GM19043 (cell line): ENCODE results near the gene GREM2.

Source experiments
- ATAC-seq: cut with Tn5 transposase; IDR thresholded peaks from one replicate; pipeline ENCODE4 v1.9.1; 2021; ENCODE audit warnings: low read depth; ENCODE audit not compliant: unreplicated experiment

The GREM2 gene

DNA sequence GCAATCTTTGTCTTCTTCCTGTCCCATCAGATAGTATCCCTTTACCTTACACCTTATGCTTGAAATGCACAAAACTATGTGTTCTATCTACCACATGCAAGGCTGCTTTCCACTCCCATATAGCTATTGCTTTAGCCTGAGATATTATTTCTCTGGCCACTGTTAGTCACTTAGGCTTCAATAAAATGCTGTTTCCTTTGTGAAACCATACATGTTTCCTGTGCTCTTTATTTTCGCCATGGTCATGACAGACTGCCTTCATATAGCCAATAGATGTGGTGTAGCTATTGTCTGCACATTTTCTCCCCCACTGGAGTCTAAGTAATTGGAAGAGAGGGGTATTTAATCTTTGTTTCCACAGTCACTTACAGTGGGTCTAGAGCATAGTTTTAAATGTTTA is 108.4 kb downstream of the GREM2 start:
- no peak for ATAC-seq

DNA sequence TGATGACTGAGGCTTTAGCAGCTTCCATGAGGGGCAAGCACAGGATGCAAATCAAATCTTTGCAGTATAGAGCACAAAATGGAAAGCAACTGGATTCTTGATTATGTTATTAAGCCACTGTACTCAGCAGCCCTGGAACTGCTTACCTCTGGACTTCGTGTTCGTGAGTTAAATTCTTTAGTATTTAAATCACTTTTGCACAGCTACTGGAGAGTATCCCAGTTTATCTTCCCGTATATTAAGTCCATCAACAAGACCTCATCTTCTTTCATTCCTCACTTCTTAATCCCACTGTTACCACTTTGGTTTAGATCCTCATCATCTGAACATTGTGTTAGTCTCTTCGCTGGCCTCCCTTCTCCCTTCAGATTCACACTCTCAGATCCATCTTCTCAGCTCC is 108.9 kb downstream of the GREM2 start:
- no peak for ATAC-seq

DNA sequence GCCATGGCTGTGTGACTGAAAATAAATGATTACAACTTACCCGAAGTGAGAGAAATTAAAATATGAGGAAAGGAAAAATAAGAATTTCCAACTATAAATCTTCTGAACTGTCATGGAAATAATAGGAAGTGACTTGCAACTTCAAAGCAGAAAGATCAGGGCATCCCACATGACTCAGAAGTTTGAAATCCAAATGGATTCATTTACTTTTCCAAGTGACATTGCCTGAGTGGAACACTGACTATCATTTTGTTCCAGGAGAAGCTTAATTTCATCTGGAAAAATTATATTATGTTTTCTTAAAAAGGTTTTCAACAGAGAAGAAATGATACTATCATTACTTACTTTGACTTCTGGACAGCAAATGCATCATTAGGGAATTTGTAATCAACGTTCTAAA is 110.8 kb downstream of the GREM2 start:
- ATAC-seq, result no peak

DNA sequence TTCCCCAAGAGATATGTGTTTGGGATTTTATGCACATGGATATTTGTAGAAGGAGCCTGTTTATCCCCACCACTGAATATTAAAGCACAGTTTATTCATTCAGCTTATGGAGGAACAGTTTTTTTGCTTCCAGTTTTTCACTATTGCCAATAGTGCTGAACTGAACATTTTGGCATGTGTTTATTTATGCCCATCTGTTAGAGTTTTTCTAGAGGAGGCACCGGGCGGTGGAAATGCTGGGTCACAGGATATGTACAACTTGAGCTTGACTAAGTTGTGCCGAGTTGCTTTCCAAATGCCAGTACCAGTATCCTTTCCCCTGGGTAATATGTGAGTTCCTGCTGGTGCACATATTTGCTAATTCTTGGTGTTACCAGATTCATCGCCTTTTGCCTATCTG is 111.3 kb downstream of the GREM2 start:
- ATAC-seq, result no peak

DNA sequence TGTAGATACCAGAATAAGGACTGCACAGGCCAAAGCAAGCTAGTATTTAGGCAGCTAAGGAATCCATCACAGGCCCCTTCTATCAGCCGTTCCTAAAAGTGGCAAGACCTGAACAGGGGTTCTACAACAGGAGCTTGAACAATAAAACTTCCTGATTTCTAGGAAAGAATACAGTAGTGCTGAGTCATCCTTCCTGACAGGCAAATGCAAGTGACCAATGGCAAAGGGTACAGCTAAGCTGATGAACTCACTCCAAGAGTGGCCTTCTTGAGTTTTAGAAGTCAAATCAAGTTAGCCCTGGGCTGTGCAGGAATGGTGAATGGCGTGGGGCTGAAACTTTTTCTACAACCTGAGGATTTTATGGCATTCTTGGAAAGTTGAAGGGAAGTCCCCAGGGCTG is 112.9 kb downstream of the GREM2 start:
- ATAC-seq, result no peak

DNA sequence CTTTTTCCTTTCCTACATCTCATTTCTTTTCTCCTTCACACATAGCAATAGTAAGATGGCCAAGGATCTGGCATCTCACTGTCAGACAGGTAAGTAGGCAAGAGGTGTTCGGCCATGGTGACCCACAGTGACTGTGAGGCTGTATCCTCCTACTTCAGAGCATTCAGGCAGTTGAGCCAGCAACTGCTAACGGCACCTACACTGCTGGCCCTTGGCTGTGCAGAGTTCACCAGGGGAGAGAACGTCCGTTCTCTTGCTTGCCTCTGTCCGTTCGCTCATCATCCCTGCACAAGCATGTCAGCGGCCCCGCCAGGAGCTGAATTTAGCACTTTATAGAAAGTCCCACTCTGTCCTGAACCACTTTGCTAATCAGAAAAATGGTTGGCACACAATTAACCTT is 113.6 kb downstream of the GREM2 start:
- no peak for ATAC-seq

DNA sequence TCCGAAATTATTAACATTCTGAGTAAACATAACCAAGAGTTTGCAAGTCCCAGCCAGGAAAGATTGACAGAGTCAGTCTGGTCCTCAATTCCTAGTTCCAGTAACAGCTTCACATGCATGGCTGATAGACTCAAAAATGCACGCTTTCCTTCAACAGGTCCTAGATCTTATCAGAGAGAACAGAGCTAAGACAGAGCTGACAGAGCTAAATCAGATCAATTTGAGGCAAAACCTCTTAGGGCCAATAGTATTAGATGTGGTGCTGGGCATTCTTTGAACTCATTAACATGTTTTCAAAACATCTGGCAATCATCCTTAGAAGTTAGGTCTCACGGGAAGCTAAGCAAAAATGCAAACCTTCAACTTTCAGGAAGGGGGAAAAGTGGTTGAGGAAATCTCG is 114.0 kb downstream of the GREM2 start:
- no peak for ATAC-seq

DNA sequence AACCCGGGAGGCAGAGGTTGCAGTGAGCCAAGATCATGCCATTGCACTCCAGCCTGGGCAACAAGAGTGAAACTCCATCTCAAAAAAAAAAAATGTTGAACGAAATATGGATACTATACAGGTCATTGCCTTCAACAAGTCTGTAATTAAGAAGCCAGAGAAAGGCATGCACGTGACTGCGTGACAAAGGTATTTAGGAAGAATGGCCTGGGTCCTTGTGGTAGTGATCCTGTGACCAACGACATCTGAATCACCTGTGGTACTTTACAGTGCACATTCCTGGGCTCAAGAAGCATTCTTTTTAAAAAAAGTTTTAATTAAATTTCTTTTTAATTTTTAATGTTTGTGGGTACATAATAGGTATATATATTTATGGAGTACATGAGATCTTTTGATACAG is 115.0 kb downstream of the GREM2 start:
- no peak for ATAC-seq

DNA sequence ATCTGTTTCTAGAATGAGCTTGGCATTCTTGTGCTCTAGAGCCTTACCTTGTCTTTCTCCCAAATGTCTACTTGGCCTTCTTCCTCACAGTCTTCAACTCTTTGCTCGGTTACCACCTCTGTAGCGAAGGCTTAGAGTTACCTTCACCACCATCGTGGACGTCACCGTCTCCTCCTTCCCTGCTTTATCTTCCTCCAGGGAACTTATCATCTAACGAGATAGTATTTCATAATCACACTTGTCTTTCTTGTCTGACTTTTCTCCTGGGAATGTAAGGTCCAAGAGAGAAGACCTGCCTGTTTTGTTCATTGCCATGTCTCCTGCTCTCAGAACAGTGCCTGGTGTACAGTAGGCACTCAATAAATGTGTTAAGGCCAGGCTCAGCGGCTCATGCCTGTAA is 115.6 kb downstream of the GREM2 start:
- ATAC-seq, result no peak

DNA sequence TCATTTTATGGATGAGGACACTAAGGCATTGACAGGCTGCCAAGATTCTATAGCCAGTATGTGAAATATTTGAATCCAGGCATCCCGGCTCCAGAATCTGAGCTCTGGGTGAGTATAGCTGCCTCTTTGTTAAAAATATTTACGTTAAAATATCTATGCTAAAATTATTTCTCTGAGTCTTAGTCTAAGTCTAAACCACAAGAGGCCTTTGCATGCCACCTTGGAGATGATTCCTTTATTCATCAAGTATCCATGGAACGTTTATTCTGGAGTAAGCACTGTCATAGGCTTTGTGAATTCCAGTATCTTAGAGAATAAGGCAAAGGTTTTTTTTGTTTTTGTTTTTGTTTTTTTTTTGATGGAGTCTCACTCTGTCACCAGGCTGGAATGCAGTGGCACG is 116.4 kb downstream of the GREM2 start:
- no peak for ATAC-seq

DNA sequence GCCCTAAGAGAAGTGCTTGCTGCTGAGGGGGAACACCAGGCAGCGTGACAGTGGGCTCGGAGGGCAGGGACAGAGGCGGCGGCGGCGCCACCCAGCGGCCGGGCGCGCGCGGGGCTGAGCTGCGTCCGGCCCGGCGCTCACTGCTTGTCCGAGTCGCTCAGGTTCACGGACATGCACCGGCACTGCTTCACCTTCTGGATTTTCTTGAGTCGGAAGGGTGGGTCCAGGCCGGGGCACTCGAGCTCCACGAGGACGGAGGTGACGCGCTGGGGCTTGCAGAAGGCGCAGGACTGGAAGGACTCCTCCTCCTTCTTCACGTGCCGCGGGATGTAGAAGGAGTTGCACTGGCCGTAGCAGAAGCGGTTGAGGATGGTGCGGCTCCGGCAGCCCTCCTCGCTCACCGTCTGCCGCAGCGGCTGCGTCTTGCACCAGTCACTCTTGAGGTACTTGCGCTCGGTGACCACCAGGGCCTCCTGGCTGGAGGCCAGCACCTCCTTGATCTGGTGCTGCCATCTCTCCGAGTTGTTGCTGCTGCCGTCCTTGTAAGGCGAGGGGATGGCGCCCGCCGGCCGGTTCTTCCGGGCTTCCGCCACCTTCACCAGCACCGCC is 119.0 kb downstream of the GREM2 start:
- ATAC-seq, result no peak

DNA sequence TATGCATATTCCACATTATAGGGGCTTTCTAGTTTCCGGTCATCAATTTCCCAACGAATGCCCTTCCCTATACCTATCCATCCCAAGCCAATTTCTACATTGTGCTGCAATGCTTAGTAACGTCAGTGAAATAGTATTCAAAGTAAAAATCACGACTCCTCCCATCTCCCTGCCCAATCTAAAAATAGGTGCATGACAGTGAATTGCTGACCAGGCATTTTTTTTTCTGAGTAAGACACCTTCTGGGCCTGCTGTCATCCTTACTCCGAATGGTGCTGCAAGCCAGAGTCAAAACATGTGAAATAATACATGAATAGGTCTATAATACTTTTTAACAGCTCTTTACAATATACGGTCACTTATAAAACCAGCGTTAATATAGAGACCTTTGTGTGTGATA is 120.2 kb downstream of the GREM2 start:
- ATAC-seq, result no peak

DNA sequence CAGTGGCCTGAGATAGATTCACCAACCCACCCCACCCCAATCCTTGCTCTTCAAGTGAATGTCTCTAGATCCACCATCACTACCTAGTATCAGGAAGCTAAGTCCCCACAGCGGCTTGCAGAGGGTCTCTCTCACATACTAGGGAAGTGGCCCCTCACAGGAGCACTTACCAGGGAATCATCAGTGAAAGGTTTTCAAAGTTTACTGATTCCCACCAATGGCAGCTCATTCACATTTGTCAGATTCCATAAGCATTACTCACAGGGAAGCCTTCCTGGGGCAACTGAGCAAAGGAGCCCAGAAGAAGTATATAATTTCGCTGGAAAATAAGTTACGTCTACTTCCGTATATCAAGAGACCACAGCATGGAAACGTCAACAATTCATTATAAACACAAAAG is 120.8 kb downstream of the GREM2 start:
- ATAC-seq, result no peak

DNA sequence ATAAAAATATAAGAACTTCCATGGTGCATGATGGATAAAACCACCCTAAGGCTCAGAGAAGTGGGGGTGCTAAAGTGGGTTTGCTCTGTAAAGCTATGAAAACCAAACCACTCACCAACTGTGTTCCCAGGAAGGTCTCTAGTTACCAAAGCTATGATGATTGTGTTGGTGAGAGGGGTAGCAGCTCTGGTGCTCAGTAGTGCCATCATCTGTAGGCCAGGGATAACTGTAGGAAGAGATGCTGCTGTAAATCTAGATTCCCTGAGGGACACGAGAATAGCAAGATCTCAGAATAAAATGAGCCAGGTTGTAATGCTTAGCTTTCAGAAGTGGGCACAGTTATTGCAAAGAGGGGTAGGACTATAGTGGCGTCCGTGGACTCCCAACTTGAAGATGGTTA is 124.5 kb downstream of the GREM2 start:
- ATAC-seq, result no peak

DNA sequence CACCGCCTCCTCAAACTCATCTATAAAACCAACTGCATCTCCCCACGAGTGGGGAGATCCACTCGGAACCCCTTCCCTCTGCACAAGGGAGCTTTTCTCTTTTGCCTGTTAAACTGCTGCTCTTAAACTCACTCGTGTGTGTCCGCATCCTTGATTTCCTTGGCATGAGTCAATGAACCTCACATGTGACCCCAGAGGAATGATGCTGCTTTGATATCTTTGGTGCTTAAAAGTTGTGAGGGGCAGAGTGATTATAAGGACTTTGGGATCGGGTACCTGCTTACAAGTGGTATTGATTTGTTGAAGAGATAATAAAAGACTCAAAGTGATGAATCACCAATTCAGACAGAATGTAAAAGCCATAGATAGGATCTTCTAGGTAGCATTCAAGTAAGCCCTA is 125.3 kb downstream of the GREM2 start:
- ATAC-seq, result no peak

DNA sequence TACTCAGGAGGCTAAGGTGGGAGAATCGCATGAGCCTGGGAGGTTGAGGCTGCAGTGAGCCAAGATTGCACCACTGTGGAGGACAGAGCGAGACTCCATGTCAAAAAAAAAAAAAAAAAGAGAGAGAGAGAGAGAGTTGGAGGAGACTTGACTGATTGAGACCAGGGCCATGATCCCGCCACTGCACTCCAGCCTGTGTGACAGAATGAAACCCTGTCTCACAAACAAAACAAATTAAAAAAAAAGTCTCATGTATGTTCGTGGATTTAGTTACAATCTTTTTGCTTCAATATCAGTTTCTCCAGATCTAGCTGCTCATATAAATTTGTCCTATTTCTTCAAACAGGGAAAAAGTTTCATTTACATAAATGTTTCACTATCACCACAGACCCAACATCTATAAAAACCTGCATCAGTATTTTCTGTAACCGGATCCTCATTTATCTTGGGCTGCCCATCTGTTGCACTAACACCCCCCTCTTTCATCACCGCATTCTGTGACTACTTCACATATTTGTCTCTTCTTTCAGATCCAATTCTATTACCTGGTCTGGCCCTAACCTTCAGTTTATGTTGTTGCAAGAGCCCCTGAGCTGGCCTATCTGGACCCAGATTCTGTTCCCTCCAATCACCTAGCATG is 127.0 kb downstream of the GREM2 start:
- ATAC-seq, result no peak

DNA sequence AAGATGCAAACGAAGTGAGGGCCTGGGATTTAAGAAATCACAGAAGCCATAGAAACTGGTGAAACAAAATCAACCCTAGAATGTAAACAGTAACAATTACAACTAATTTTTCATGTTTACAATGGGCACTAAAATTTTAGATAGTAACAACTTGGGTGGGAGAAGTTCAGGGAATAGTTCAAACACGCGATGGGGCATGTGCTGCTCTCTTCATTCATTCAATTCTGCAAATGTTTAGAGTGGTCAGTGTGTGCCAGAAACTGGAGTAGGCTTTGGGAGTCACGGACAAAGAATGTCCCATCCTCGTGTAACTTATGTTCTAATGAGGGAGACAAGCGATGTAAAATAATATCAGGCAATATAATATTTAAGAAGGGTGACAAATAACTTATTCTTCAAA is 133.4 kb downstream of the GREM2 start:
- no peak for ATAC-seq

DNA sequence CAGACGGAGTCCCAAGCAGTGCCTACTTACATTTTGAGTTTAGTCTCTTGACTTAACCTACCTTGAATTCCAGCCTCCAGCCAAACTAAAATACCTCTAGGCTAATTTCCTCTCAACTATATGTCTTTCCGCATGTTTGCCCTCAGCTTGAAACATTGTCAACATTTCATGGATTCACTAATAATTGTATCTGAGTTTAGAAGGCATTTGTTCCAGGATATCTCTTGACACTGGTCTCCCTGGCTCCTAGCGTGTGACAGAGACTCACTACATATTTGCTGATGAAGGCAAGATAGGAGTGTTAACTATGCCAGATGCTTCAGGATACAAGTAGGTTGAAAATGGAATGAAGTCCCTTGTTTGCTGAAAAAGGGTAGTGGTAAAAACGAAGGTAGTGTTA is 136.1 kb downstream of the GREM2 start:
- ATAC-seq, result no peak

DNA sequence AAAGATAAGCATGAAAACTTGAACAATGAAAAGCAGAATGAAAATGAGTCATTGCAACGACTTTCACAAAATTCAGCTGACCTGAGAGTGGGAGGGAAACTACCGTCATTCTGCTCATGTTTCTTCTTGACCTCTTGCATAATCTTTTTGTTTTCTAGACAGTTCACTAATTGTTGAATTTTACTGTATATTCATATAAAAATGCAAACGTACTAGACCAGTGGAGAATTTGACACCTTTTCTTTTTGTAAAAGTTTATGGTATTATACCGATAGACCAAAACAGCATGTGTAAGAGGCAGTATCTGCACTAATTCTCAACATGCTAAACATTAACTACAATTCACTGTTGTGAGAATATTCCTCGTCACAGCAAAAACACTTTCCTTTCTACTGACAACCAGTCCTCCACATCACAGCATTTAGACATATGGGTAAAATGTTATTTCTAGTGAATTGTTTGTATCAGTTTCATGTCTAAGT is 137.8 kb downstream of the GREM2 start:
- ATAC-seq, result no peak

DNA sequence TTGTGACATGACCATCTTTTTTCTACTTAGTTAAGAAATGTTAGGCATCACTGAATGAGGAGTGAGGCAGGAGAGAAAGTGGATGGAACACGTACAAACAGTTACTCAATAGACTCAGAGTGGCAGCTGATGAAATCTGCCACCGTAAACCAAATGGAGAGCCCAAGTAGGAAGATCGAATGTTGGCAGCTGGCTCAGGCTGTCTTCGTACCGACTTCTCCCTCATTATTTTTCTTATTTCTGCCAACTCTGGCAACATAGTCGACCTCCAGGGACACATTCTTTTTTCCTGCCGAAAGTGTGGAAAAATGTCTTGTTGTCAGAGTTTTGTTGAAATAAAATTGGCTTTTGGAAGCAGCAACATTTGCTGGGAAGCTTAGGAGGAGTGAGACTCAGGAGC is 143.3 kb downstream of the GREM2 start:
- ATAC-seq, result no peak

DNA sequence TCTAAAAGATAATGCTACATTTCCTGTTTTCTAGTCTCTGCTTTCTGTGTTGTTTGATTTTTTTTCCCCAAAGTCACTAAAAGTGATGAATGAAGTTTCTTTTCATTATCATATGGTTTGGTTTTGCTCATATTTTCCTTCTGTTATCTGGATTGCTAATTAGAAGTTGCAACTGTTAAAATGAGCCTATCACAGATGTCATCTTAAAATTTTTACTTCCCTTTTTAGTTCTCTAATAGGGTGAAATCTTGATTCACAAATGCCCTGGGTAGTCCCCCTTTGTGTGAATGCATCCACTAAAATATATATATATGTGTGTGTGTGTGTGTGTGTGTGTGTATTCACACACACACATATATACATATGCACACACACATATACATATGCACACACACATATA is 144.1 kb downstream of the GREM2 start:
- ATAC-seq, result no peak

DNA sequence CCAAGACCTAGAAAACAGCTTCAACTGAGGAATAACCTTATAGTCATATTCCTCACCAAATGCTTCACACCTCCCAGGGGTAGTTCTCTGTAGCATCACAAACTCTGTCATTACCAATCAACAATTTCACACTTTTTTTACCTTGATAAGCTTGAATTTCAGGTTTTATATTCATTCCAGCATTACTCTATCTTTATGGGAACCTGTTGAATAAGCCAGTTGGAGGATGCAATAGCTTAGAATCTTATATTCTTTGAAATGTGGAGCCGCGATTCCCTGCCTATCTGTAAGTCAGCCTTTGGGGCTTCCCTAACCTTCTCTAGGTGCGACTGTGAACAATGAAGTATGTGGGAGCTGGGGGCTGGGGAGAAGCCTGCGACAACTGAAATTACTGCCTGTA is 145.4 kb downstream of the GREM2 start:
- no peak for ATAC-seq

DNA sequence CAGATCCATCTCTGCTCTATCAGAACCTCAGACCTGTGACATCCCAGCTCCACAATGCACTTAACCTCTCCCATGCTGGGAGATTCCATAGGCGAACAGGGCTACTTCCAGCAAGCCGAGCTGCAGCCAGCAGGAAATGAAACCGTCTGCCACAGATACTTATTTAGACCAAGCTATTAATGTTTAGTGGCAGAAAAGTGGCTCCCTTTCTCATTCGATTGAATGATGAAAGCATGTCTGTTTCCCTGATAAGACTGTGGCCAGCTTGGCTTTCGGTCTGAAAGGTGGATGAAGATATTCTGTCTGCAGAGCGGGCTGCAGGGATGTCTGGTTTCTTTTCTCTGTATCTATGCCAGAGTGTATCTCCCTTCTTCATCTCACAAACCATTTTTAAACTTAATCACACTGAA is 146.4 kb downstream of the GREM2 start:
- no peak for ATAC-seq
